OCI-LY7 (cell line): ENCODE results near the gene OR6C1. TPM values are rescaled to one million over a fixed set of nuclear protein-coding genes. Genes with fewer than 3 reads are reported as not detected.

Experiments
- Bru-seq: library from RNA; stranded (reverse); fragments of 400-500 nt; gene quantifications from one replicate; lab custom pipeline; 2021; lab: Mats Ljungman, UMichigan
- BruChase-seq, 2 experiments: library from RNA; stranded (reverse); fragments of 400-500 nt; gene quantifications; one replicate each; lab custom pipeline; 2021; lab: Mats Ljungman, UMichigan
- BruUV-seq: library from RNA; stranded (reverse); fragments of 400-500 nt; replicated peaks from 2 replicates; lab custom pipeline; 2021; lab: Mats Ljungman, UMichigan
- CTCF ChIA-PET: fragments of 300-600 bp; sonication (Branson Sonifier 250); formaldehyde crosslinking; loops from one replicate; lab custom pipeline; 2022; ENCODE audit warnings: antibody characterized with exemption; ENCODE audit not compliant: unreplicated experiment; lab: Charles Lee
- POLR2A ChIA-PET: fragments of 300-600 bp; sonication (Branson Sonifier 250); formaldehyde crosslinking; loops from one replicate; lab custom pipeline; 2022; ENCODE audit warnings: antibody characterized with exemption; lab: Charles Lee
- DNase-seq: peaks from one replicate; pipeline ENCODE4 v3.0.0-alpha.2; 2015; ENCODE audit warnings: low spot score
- H2AFZ ChIP-seq: fragments of 200-600 bp; sonication (generic), shearing (Covaris generic); 2 replicates; pipeline ENCODE4 v1.6.1; 2014; ENCODE audit warnings: mild to moderate bottlenecking, antibody characterized with exemption, low read length, moderate library complexity
- H3K27ac ChIP-seq: fragments of 200-600 bp; sonication (generic); 2 replicates; pipeline ENCODE4 v1.5.1; 2014; ENCODE audit warnings: mixed run types, low read depth, mild to moderate bottlenecking, moderate library complexity, low read length, inconsistent platforms; ENCODE audit not compliant: poor library complexity, severe bottlenecking
- H3K36me3 ChIP-seq: fragments of 200-600 bp; sonication (generic); 2 replicates; pipeline ENCODE4 v1.6.1; 2014; ENCODE audit warnings: mild to moderate bottlenecking, antibody characterized with exemption, low read length, moderate library complexity, mixed read lengths; ENCODE audit not compliant: insufficient read depth
- H3K4me1 ChIP-seq: fragments of 200-600 bp; sonication (generic); 2 replicates; pipeline ENCODE4 v1.5.1; 2014; ENCODE audit warnings: mild to moderate bottlenecking, low read length; ENCODE audit not compliant: insufficient read depth, poor library complexity, severe bottlenecking
- H3K4me2 ChIP-seq: fragments of 200-600 bp; sonication (generic); 2 replicates; pipeline ENCODE4 v1.6.1; 2014; ENCODE audit warnings: mild to moderate bottlenecking, low read length
- H3K4me3 ChIP-seq: fragments of 200-600 bp; sonication (generic); 2 replicates; pipeline ENCODE4 v1.5.1; 2014; ENCODE audit warnings: mild to moderate bottlenecking, low read depth, low read length; ENCODE audit not compliant: poor library complexity, severe bottlenecking
- H3K79me2 ChIP-seq: fragments of 200-600 bp; sonication (generic); 2 replicates; pipeline ENCODE4 v1.6.1; 2016; ENCODE audit warnings: low read depth, mild to moderate bottlenecking, low read length, moderate library complexity, mixed read lengths; ENCODE audit not compliant: insufficient read depth
- H3K9me2 ChIP-seq: fragments of 200-600 bp; sonication (generic); 2 replicates; pipeline ENCODE4 v1.6.1; 2016; ENCODE audit warnings: mild to moderate bottlenecking, low read length, mixed read lengths; ENCODE audit not compliant: insufficient read depth
- H3K9me3 ChIP-seq: fragments of 200-600 bp; sonication (generic); 2 replicates; pipeline ENCODE4 v1.6.1; 2014; ENCODE audit warnings: mild to moderate bottlenecking, mixed run types, low read length, mixed read lengths
- H4K20me1 ChIP-seq: fragments of 200-600 bp; sonication (generic); 2 replicates; pipeline ENCODE4 v1.6.1; 2014; ENCODE audit warnings: mild to moderate bottlenecking, antibody characterized with exemption, low read length, moderate library complexity, mixed read lengths; ENCODE audit not compliant: insufficient read depth
- EZH2phosphoT487 ChIP-seq: fragments of 200-600 bp; sonication (generic); IDR thresholded peaks from 2 replicates; pipeline ENCODE4 v1.6.1; 2018; ENCODE audit warnings: low read depth, borderline replicate concordance, mild to moderate bottlenecking, mixed run types, antibody characterized with exemption, low read length, moderate library complexity, mixed read lengths
- intact Hi-C: fragments of 100-400 bp; cut with micrococcal nuclease; formaldehyde crosslinking; loops from one replicate; pipeline ENCODE4 v1.10.0; 2022; ENCODE audit not compliant: unreplicated experiment
- long read RNA-seq: library from polyadenylated mRNA; stranded (forward); transcript quantifications from one replicate; pipeline ENCODE4 v2.0.0, GENCODE V29; 2022
- total RNA-seq, 2 experiments: library from RNA; depleted of rRNA in 1 of 2; stranded (reverse); fragments of >200 nt in 1 of 2; shearing (Covaris generic) in 1 of 2; gene quantifications; 2 replicates each; pipeline ENCODE4 v1.2.3, GENCODE V29; 2014 to 2022
- TF ChIP-seq, protein P1 (sequence below): fragments of 200-600 bp; sonication (generic); conservative IDR thresholded peaks from 2 replicates; pipeline ENCODE4 v1.5.1; 2014; ENCODE audit warnings: mild to moderate bottlenecking, antibody characterized with exemption, low read length, moderate library complexity, mixed read lengths

OR6C1 gene
- total RNA-seq (2014; rRNA removed; shearing (Covaris generic)) (not detected in 2 replicates), total RNA-seq (2022) (not detected in 2 replicates), Bru-seq, nascent RNA (not detected), BruChase-seq, experiment 1, labeled RNA remaining after a 6-hour chase (not detected), BruChase-seq, experiment 2, labeled RNA remaining after a 2-hour chase (not detected)
- long read RNA-seq = 0 reads

DNA sequence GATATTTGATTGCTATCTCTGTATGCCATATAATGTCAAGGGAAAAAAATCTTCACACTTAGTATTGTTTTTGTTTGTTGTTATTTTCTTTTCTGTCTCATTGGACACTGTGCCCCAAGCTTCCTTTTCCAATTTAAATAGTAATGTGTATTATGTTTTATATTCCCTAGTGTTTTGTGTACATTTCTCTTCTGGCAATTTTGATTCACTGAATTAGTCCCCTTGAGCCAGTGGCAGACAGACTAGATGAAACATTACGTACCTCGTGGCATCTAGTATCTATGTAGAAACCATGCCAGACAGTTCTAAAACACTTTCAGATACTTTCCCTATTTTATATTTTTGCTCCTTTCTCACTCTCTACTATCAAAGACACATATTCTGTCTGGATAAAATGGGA lies at the start of gene OR6C1:
OR6C1 (plus strand) TSS at position 301 of the 400 bp plus-strand sequence. CDS start 6,257 bp downstream, outside the sequence.
- Histone ChIP-seq H3K4me2 (no peak within 1 kb of the TSS), H3K9me2 (no peaks in the 10 kb centered on the region), H2AFZ (no peak within 1 kb of the TSS), H3K9me3 (no peaks in the 10 kb centered on the region), H3K4me3 (no peak within 1 kb of the TSS), H3K27ac (no peak within 1 kb of the TSS), H3K79me2 (no peaks in the 10 kb centered on the region), H3K4me1 (no peaks in the 10 kb centered on the region), H3K36me3 (no peaks in the 10 kb centered on the region), H4K20me1 (no peaks in the 10 kb centered on the region)
- TF ChIP-seq EZH2phosphoT487 = no peak
- TF ChIP-seq, protein P1, sequence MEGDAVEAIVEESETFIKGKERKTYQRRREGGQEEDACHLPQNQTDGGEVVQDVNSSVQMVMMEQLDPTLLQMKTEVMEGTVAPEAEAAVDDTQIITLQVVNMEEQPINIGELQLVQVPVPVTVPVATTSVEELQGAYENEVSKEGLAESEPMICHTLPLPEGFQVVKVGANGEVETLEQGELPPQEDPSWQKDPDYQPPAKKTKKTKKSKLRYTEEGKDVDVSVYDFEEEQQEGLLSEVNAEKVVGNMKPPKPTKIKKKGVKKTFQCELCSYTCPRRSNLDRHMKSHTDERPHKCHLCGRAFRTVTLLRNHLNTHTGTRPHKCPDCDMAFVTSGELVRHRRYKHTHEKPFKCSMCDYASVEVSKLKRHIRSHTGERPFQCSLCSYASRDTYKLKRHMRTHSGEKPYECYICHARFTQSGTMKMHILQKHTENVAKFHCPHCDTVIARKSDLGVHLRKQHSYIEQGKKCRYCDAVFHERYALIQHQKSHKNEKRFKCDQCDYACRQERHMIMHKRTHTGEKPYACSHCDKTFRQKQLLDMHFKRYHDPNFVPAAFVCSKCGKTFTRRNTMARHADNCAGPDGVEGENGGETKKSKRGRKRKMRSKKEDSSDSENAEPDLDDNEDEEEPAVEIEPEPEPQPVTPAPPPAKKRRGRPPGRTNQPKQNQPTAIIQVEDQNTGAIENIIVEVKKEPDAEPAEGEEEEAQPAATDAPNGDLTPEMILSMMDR = no peak
- no TSS peak for BruUV-seq
- intact Hi-C loops = no loop called here
- DNase-seq = no peak
- CTCF ChIA-PET = no interaction called here
- POLR2A ChIA-PET = no interaction called here

DNA sequence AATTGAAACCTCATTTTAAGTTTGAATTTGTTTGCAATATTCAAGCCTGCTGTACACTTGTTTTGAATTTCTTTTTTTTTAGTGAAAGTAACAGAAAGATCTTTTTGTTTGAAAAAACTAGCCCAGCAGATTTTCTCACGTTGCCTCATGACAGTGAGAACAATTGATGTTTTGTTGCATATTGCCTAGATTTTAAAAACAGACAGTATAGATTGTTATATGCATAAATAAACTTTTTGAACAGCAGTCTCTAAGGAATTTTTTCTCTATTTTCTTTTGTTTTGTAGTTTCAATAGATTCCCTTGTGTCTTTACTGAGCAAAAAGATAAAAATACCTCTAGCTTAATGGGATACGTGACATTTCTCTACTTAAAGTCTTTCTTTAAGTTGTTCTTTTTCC lies 33.2 kb upstream of the OR6C1 start:
- POLR2A ChIA-PET = no interaction called here
- intact Hi-C loops = no loop called here
- H2AFZ ChIP-seq = no peak overlapping the region
- H4K20me1 ChIP-seq = no peaks in the 10 kb centered on the region
- no peaks in the 10 kb centered on the region for H3K36me3 ChIP-seq
- BruUV-seq = no TSS peak
- no peak overlapping the region for H3K4me3 ChIP-seq
- no peak overlapping the region for H3K4me2 ChIP-seq
- no peaks in the 10 kb centered on the region for H3K9me2 ChIP-seq
- no peaks in the 10 kb centered on the region for H3K4me1 ChIP-seq
- H3K9me3 ChIP-seq = no peaks in the 10 kb centered on the region
- TF ChIP-seq EZH2phosphoT487 = no peak
- TF ChIP-seq, protein P1 = no peak
- H3K27ac ChIP-seq = no peak overlapping the region
- H3K79me2 ChIP-seq = no peaks in the 10 kb centered on the region
- no peak for DNase-seq
- CTCF ChIA-PET = no interaction called here

DNA sequence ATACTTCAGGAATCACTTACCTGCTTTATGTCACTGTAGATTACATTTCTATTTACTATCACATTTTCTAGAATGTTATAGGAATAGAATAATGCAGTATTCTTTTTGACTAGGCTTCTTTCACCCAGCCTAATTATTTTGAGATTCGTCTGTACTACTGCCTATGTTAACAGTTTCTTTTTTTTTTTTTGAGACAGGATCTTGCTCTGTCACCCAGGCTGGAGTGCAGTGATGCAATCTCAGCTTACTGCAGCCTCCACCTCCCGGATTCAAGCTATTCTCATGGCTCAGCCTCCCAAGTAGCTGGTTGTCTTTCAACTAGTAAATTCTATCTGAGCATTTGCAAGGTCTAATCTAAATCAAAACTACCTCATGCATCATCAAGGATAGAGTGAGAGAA lies 24.1 kb upstream of the OR6C1 start:
- DNase-seq = no peak
- no peaks in the 10 kb centered on the region for H3K36me3 ChIP-seq
- TF ChIP-seq EZH2phosphoT487 = no peak
- TF ChIP-seq, protein P1 = no peak
- no peak overlapping the region; the same call in 1 of the 2 replicates for H2AFZ ChIP-seq
- no peaks in the 10 kb centered on the region for H3K9me2 ChIP-seq
- H3K4me1 ChIP-seq = no peaks in the 10 kb centered on the region
- no peak overlapping the region for H3K4me2 ChIP-seq
- no TSS peak for BruUV-seq
- H3K79me2 ChIP-seq = no peaks in the 10 kb centered on the region
- no peak overlapping the region for H3K4me3 ChIP-seq
- H3K27ac ChIP-seq = no peak overlapping the region
- intact Hi-C loops = no loop called here
- ChIA-PET POLR2A (interaction anchor here (0.9 kb wide), 1 partner anchor 31 kb away, joined by 3 read pairs; no protein-coding TSS in a partner anchor), CTCF (no interaction called here)
- H4K20me1 ChIP-seq = no peaks in the 10 kb centered on the region
- H3K9me3 ChIP-seq = no peaks in the 10 kb centered on the region
